H9 (cell line): Measurements from ENCODE around the gene DISC1. TPM values are rescaled to one million over a fixed set of nuclear protein-coding genes. Genes with fewer than 3 reads are reported as not detected.

Experiments
- DNase-seq: peaks from one replicate; pipeline ENCODE4 v3.0.0-alpha.2; 2017
- H2AFZ ChIP-seq: one replicate; pipeline ENCODE4 v1.6.1; 2013; ENCODE audit warnings: mild to moderate bottlenecking, low read length, control low read depth, moderate library complexity
- H2AK5ac ChIP-seq: 2 replicates; pipeline ENCODE4 v1.6.1; 2013; ENCODE audit warnings: low read length, control low read depth, mixed read lengths; ENCODE audit not compliant: insufficient read length
- H2BK120ac ChIP-seq: one replicate; pipeline ENCODE4 v1.6.1; 2013; ENCODE audit warnings: low read depth, mild to moderate bottlenecking, low read length, control low read depth, inconsistent platforms; ENCODE audit not compliant: poor library complexity, severe bottlenecking
- H2BK12ac ChIP-seq: 2 replicates; pipeline ENCODE4 v1.6.1; 2013; ENCODE audit warnings: low read length, control low read depth, mixed read lengths, low read depth; ENCODE audit not compliant: insufficient read length
- H2BK15ac ChIP-seq: 2 replicates; pipeline ENCODE4 v1.6.1; 2013; ENCODE audit warnings: low read depth, low read length, control low read depth
- H2BK20ac ChIP-seq: one replicate; pipeline ENCODE4 v1.6.1; 2013; ENCODE audit warnings: low read depth, mild to moderate bottlenecking, low read length, control low read depth, inconsistent platforms; ENCODE audit not compliant: poor library complexity, severe bottlenecking
- H2BK5ac ChIP-seq: 2 replicates; pipeline ENCODE4 v1.6.1; 2013; ENCODE audit warnings: low read length, control low read depth, mixed read lengths; ENCODE audit not compliant: insufficient read length
- H3K14ac ChIP-seq: 2 replicates; pipeline ENCODE4 v1.6.1; 2013; ENCODE audit warnings: low read length, control low read depth; ENCODE audit not compliant: insufficient read depth
- H3K18ac ChIP-seq: 2 replicates; pipeline ENCODE4 v1.6.1; 2013; ENCODE audit warnings: low read depth, mild to moderate bottlenecking, mixed read lengths, low read length, control low read depth; ENCODE audit not compliant: insufficient read length
- H3K23ac ChIP-seq: 2 replicates; pipeline ENCODE4 v1.6.1; 2013; ENCODE audit warnings: low read length, control low read depth, mixed read lengths, low read depth; ENCODE audit not compliant: insufficient read length
- H3K23me2 ChIP-seq: 2 replicates; pipeline ENCODE4 v1.6.1; 2013; ENCODE audit warnings: low read depth, mild to moderate bottlenecking, mixed read lengths, low read length, control low read depth; ENCODE audit not compliant: insufficient read length, poor library complexity, severe bottlenecking
- H3K27ac ChIP-seq: 2 replicates; pipeline ENCODE4 v1.5.1; 2013; ENCODE audit warnings: low read length, control low read depth, mixed read lengths, low read depth; ENCODE audit not compliant: insufficient read length
- H3K27me3 ChIP-seq: 2 replicates; pipeline ENCODE4 v1.6.1; 2013; ENCODE audit warnings: low read length, control low read depth, inconsistent platforms; ENCODE audit not compliant: insufficient read depth
- H3K4ac ChIP-seq: 2 replicates; pipeline ENCODE4 v1.6.1; 2013; ENCODE audit warnings: low read depth, mild to moderate bottlenecking, control low read depth, inconsistent platforms, low read length, moderate library complexity
- H3K4me1 ChIP-seq: 2 replicates; pipeline ENCODE4 v1.6.1; 2013; ENCODE audit warnings: low read length, control low read depth, inconsistent platforms; ENCODE audit not compliant: insufficient read depth
- H3K4me2 ChIP-seq: 2 replicates; pipeline ENCODE4 v1.6.1; 2013; ENCODE audit warnings: low read length, control low read depth, mixed read lengths; ENCODE audit not compliant: insufficient read length, insufficient read depth
- H3K56ac ChIP-seq: 2 replicates; pipeline ENCODE4 v1.6.1; 2013; ENCODE audit warnings: low read depth, mild to moderate bottlenecking, mixed read lengths, low read length, control low read depth; ENCODE audit not compliant: insufficient read length
- H3K79me1 ChIP-seq: 2 replicates; pipeline ENCODE4 v1.6.1; 2013; ENCODE audit warnings: low read depth, mild to moderate bottlenecking, moderate library complexity, low read length, control low read depth, inconsistent platforms; ENCODE audit not compliant: insufficient read depth, poor library complexity, severe bottlenecking
- H3K79me2 ChIP-seq: 2 replicates; pipeline ENCODE4 v1.6.1; 2013; ENCODE audit warnings: low read length, control low read depth, inconsistent platforms; ENCODE audit not compliant: insufficient read depth
- H3K9ac ChIP-seq: 2 replicates; pipeline ENCODE4 v1.6.1; 2013; ENCODE audit warnings: low read length, control low read depth, mixed read lengths; ENCODE audit not compliant: insufficient read length; ENCODE audit errors: extremely low read depth
- H3K9me3 ChIP-seq: one replicate; pipeline ENCODE4 v1.6.1; 2013; ENCODE audit warnings: low read depth, low read length, inconsistent platforms; ENCODE audit not compliant: control insufficient read depth
- H3T11ph ChIP-seq: one replicate; pipeline ENCODE4 v1.6.1; 2013; ENCODE audit warnings: mild to moderate bottlenecking, low read length, control low read depth, inconsistent platforms
- H4K20me1 ChIP-seq: one replicate; pipeline ENCODE4 v1.6.1; 2013; ENCODE audit not compliant: control insufficient read depth, insufficient read length, insufficient read depth
- H4K5ac ChIP-seq: 2 replicates; pipeline ENCODE4 v1.6.1; 2013; ENCODE audit warnings: low read depth, mild to moderate bottlenecking, mixed read lengths, low read length, control low read depth; ENCODE audit not compliant: insufficient read length
- H4K8ac ChIP-seq: replicated peaks from 2 replicates; pipeline ENCODE4 v1.6.1; 2013; ENCODE audit warnings: low read length, control low read depth, mixed read lengths, low read depth; ENCODE audit not compliant: insufficient read length
- H4K91ac ChIP-seq: 2 replicates; pipeline ENCODE4 v1.6.1; 2013; ENCODE audit warnings: low read depth, mild to moderate bottlenecking, moderate library complexity, mixed read lengths, low read length, control low read depth; ENCODE audit not compliant: insufficient read length
- H3K27ac Mint-ChIP-seq, 3 experiments: 2 replicates in 2 of 3; 3 replicates in 1 of 3; pipeline ENCODE4 v1.8.0; 2020 to 2021; ENCODE audit warnings: mixed read lengths in 3 of 3, mild to moderate bottlenecking in 1 of 3, moderate library complexity in 1 of 3
- H3K27me3 Mint-ChIP-seq: 2 replicates; pipeline ENCODE4 v1.8.0; 2021; ENCODE audit warnings: low read depth, mild to moderate bottlenecking, moderate library complexity, mixed read lengths
- H3K36me3 Mint-ChIP-seq, 3 experiments: 2 replicates in 2 of 3; 3 replicates in 1 of 3; pipeline ENCODE4 v1.8.0; 2020 to 2021; ENCODE audit warnings: low read depth in 3 of 3, mixed read lengths in 3 of 3; ENCODE audit not compliant: insufficient read depth in 1 of 3
- H3K4me1 Mint-ChIP-seq, 2 experiments: 2 replicates each; pipeline ENCODE4 v1.8.0; 2020; ENCODE audit warnings: mixed read lengths in 2 of 2
- H3K4me3 Mint-ChIP-seq, 2 experiments: 2 replicates in 1 of 2; 3 replicates in 1 of 2; pipeline ENCODE4 v1.8.0; 2020 to 2021; ENCODE audit warnings: mild to moderate bottlenecking in 2 of 2, mixed read lengths in 2 of 2, moderate library complexity in 1 of 2
- H3K9me3 Mint-ChIP-seq, 2 experiments: 2 replicates in 1 of 2; 3 replicates in 1 of 2; pipeline ENCODE4 v1.8.0; 2020; ENCODE audit warnings: mild to moderate bottlenecking in 2 of 2, mixed read lengths in 2 of 2, moderate library complexity in 1 of 2
- whole genome bisulfite sequencing: extraction: QIAGEN DNeasy Blood & Tissue Kit; methylation state at CpG from one replicate; pipeline ENCODE4 v1.1.7; 2013; ENCODE audit warnings: missing lambda C conversion rate, low lambda C conversion rate, mixed read lengths; ENCODE audit not compliant: insufficient read length; ENCODE audit errors: extremely low coverage; 5-methylcytosine and 5-hydroxymethylcytosine counted together
- total RNA-seq: library from RNA; stranded (reverse); gene quantifications from 2 replicates; pipeline ENCODE4 v1.2.1, GENCODE V29; 2021
- TF ChIP-seq, protein P1 (sequence below): fragments of 200-600 bp; sonication (generic); conservative IDR thresholded peaks from 3 replicates; pipeline ENCODE4 v1.8.0; 2021; ENCODE audit warnings: antibody characterized with exemption, mild to moderate bottlenecking

The DISC1 gene
- total RNA-seq, 1 experiment from 2014 or later = 2.5 TPM

GRCh38 chr1:231982871-231983587 lies 356.4 kb downstream of the DISC1 start:
- Histone ChIP-seq H3K79me2 (no peaks in the 10 kb centered on the region), H3K4ac (no peak overlapping the region), H3K27me3 (no peaks in the 10 kb centered on the region), H3K23me2 (no peaks in the 10 kb centered on the region), H2BK20ac (no peak overlapping the region), H2AFZ (no peak overlapping the region), H3K14ac (no peak overlapping the region), H3K9ac (no peak overlapping the region), H2BK120ac (no peak overlapping the region), H3K79me1 (no peaks in the 10 kb centered on the region), H3K4me1 (no peaks in the 10 kb centered on the region; the same call in 1 of the 2 replicates), H2BK5ac (no peak overlapping the region), H3K56ac (no peak overlapping the region), H4K20me1 (no peaks in the 10 kb centered on the region), H3T11ph (no peak overlapping the region), H3K4me2 (no peak overlapping the region), H4K91ac (no peak overlapping the region), H2BK15ac (no peak overlapping the region), H4K8ac (no peak overlapping the region), H2AK5ac (no peak overlapping the region), H3K23ac (no peak overlapping the region), H3K9me3 (no peaks in the 10 kb centered on the region), H3K18ac (no peak overlapping the region), H3K27ac (no peak overlapping the region), H2BK12ac (no peak overlapping the region), H4K5ac (no peak overlapping the region)
- H3K36me3 Mint-ChIP-seq = peaks cover 0 to 2% (median 1%) of the 10 kb centered on the region in 3 experiments; a peak in 4 of 7 replicates
- H3K9me3 Mint-ChIP-seq = peaks cover 2% of the 10 kb centered on the region in 2 experiments; a peak in 4 of 5 replicates
- TF ChIP-seq, protein P1, sequence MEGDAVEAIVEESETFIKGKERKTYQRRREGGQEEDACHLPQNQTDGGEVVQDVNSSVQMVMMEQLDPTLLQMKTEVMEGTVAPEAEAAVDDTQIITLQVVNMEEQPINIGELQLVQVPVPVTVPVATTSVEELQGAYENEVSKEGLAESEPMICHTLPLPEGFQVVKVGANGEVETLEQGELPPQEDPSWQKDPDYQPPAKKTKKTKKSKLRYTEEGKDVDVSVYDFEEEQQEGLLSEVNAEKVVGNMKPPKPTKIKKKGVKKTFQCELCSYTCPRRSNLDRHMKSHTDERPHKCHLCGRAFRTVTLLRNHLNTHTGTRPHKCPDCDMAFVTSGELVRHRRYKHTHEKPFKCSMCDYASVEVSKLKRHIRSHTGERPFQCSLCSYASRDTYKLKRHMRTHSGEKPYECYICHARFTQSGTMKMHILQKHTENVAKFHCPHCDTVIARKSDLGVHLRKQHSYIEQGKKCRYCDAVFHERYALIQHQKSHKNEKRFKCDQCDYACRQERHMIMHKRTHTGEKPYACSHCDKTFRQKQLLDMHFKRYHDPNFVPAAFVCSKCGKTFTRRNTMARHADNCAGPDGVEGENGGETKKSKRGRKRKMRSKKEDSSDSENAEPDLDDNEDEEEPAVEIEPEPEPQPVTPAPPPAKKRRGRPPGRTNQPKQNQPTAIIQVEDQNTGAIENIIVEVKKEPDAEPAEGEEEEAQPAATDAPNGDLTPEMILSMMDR = no peak
- peaks cover 12 to 16% of the 10 kb centered on the region in 2 experiments for H3K4me1 Mint-ChIP-seq
- H3K4me3 Mint-ChIP-seq = no peak overlapping the region
- H3K27ac Mint-ChIP-seq = no peak overlapping the region
- no CpG with 5 or more reads among the region's 5 CpGs for WGBS
- peak; percentile 38 for DNase-seq
- peaks cover 3% of the 10 kb centered on the region for H3K27me3 Mint-ChIP-seq
